ENCODE measurements around the gene SIPA1L3.

The SIPA1L3 gene

DNA sequence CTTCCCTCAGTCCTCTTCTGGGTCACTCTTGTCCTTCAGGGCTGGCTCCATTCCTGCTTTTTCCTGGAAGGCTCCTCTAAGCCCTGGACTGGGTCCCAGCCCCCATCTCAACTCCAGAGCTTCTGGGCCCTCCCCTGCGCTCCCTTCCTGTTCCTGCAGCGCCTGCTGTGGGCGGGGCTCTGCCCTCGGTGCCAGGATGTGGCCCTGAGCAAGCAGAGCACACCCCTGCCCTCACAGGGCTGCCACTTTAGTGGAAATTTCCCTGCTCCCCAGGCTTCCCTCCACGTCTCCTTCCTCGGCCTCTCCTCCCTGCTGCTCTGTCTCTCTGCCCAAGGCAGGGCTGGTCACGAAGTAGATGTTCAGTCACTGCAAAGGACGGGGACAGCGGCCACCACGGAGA, 288.2 kb downstream of the SIPA1L3 start:
- no peak overlapping the region for H3K4me3 ChIP-seq (ENCODE audit: low read length)
- no peak for TF ChIP-seq ZNF274 (IDR thresholded peaks at IDR 0.05; ENCODE audit: low read depth, low read length)

DNA sequence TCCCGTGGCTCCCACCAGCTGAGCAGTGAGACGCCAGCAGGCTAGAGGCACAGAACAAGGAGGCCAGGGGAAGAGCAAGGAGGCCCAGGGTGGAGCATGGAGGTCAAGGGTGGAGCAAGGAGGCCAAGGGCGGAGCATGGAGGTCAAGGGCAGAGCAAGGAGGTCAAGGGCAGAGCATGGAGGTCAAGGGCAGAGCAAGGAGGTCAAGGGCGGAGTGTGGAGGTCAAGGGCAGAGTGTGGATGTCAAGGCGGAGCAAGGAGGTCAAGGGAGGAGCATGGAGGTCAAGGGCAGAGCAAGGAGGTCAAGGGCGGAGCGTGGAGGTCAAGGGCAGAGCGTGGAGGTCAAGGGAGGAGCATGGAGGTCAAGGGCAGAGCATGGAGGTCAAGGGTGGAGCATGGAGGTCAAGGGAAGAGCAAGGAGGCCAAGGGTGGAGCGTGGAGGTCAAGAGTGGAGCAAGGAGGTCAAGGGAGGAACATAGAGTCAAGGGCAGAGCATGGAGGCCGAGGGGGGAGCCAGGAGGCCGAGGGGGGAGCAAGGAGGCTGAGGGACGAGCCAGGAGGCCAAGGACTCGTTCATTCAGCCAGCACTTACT, 289.3 kb downstream of the SIPA1L3 start:
- no peak for TF ChIP-seq ZNF274 (IDR thresholded peaks at IDR 0.05; ENCODE audit: low read depth, low read length)
- H3K4me3 ChIP-seq (ENCODE audit: low read length): no peak overlapping the region

DNA sequence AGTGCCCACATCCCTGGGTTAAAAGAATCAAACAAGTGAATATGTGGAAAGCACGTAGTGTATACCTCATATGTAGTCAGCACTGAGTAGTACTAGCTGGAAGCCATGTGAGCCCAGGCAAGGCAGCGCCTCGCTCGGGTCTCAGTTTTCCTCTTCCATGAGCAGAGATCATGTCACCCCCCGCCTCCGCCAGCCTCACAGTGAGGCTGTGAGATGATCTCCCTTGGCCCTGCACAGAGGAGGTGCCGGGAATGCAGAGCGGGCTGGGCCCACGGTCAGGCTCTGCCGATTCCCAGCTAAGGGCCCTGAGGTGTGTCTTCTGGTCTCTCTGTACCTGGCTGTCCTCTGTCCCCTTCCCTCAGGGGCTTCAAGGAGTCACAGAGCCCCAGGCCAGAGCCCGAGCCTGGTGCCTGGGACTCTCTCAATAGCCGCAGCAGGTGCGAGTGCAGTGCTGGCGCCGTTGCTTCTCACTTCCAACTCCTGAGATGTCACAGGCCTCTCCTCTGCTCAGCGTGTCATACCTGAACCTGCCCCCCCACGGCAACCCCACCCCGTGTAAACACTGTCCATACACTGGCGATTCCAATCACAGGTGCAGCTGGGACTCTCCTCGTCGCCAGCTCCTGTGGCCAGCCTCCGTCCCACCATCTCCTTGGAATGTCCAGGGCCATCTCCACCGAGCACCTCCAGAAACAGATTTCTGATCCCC, 290.1 kb downstream of the SIPA1L3 start:
- no peak for TF ChIP-seq ZNF274 (IDR thresholded peaks at IDR 0.05; ENCODE audit: low read depth, low read length)

DNA sequence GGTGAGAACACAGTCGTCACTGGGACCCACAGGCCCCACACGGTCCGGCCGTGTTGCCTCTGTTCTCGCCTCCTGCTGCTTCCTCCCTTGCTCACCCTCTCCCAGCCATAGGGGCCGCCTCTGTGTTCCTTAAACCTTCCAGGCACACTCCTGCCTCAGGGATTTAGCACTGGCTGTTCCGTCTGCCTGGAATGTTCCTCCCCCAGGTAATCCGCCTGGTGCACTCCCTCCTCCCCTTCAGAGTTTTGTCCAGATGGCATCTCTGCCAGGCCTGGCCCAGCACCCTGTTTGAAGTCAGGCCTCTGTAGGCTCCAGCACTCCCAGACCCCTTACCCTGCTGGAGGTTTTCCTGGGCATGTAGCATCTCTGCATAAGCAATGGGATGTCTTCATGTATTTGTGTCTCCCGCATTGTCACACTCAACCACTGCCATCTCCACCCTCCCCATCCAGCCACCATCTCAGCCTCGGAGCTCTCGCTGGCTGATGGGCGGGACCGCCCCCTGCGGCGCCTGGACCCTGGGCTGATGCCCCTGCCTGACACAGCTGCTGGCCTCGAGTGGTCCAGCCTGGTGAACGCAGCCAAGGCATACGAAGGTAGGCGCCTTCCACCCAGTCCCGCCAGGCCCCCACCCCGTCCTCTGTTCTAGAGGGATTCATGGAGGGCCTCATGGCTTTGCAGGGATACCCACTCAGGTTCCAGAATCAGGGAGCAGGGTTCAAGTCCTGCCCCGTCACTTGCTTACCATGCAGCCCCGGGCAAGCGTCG, 291.1 kb downstream of the SIPA1L3 start:
- TF ChIP-seq ZNF274 (IDR thresholded peaks at IDR 0.05; ENCODE audit: low read depth, low read length): no peak
- H3K4me3 ChIP-seq (ENCODE audit: low read length): no peak overlapping the region

More for the DNA sequence above, 290.1 kb downstream of the SIPA1L3 start:
- H3K4me3 ChIP-seq (ENCODE audit: low read length): no peak overlapping the region

DNA sequence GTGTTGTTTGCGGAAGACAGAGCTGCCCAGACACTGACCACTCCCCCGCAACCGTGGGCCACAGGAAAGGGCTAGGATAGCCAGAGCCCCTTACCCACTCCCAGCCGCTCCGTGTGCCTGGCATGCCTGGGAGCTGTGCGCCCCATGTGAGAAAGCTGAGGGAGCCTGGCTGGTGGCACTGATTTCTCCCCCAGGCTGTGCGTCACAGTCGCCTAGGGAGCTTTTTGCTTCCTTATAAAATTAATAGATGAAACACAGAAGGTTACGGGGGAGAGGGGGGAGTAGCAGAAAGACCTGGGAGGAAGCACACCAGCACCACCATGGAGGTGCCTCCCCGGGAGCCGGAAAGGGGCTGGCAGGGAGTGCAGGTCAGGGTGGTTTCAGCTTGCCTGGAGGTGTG, 292.3 kb downstream of the SIPA1L3 start:
- no peak for TF ChIP-seq ZNF274 (IDR thresholded peaks at IDR 0.05; ENCODE audit: low read depth, low read length)

DNA sequence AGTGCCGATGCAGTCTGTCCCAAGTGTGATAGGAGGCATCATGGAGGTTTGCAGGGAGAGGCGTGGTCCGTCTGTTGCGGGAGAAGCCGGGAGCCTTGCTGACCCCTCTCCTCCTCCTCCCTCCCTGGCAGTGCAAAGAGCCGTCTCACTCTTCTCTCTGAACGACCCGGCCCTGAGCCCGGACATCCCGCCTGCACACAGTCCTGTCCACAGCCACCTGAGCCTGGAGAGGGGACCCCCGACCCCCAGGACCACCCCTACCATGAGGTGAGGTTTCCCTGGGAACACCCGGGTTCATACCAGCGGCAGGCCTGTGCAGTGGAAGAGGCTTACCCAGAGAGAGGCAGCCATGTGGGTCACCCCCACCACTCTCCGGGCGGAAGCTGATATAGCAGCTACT, 294.7 kb downstream of the SIPA1L3 start:
- no peak overlapping the region for H3K4me3 ChIP-seq (ENCODE audit: low read length)
- no peak for TF ChIP-seq ZNF274 (IDR thresholded peaks at IDR 0.05; ENCODE audit: low read depth, low read length)

More for the DNA sequence above, 292.3 kb downstream of the SIPA1L3 start:
- H3K4me3 ChIP-seq (ENCODE audit: low read length): no peak overlapping the region

DNA sequence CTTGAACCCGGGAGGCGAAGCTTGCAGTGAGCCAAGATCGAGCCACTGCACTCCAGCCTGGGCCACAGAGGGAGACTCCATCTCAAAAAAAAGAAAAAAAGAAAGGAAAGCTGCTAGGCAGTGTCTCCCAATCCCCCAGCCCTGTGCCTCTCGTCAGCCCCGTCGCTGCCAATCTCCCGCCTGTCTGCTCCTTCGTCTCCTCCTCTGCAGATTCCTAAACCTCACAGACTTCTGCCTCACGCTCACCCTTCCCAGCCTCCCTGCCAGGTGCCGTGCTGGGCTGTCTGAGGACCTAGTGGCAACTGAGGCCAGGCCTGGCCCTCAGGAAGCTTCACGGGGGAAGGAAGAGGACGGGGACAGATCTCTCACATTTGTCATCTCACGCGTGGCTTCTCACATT, 295.5 kb downstream of the SIPA1L3 start:
- no peak overlapping the region for H3K4me3 ChIP-seq (ENCODE audit: low read length)
- no peak for TF ChIP-seq ZNF274 (IDR thresholded peaks at IDR 0.05; ENCODE audit: low read depth, low read length)

DNA sequence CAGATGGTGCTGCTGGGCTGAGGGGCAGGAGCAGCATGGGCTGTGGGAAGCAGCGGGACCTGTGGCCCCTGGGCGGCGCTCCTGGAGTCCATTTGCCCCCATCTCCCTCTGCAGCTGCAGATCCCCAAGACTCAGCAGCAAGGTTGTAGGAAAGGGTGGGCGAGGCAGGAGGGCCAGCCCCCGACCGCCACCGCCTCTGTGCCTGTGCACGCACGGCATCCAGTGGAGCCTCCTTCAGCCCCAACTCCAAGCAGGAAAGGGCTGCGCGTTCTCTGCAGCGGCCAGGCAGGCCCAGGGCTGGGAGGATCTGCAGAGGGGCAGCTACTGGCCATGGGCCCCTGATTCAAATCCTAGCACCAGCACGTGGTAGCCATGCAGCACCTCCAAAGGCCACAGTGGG, 296.2 kb downstream of the SIPA1L3 start:
- TF ChIP-seq ZNF274 (IDR thresholded peaks at IDR 0.05; ENCODE audit: low read depth, low read length): no peak
- no peak overlapping the region for H3K4me3 ChIP-seq (ENCODE audit: low read length)

DNA sequence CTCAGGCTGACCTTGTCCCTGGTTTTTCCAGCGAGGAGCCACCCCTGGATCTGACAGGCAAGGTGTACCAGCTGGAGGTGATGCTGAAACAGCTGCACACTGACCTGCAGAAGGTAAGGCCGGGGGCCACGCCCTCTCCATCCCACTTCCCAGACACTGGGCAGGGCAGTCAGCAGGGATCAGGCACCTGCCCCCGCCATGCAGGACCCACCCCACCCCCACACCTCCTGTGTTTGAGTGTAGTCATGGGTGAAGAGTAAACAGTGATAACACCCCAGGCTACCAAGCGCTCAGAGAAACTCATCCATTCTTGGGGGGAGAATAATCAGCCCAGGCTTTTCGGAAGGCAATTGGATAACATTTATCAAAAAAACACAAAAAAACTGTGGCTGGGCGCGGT, 297.1 kb downstream of the SIPA1L3 start:
- TF ChIP-seq ZNF274 (IDR thresholded peaks at IDR 0.05; ENCODE audit: low read depth, low read length): no peak
- no peak overlapping the region for H3K4me3 ChIP-seq (ENCODE audit: low read length)

DNA sequence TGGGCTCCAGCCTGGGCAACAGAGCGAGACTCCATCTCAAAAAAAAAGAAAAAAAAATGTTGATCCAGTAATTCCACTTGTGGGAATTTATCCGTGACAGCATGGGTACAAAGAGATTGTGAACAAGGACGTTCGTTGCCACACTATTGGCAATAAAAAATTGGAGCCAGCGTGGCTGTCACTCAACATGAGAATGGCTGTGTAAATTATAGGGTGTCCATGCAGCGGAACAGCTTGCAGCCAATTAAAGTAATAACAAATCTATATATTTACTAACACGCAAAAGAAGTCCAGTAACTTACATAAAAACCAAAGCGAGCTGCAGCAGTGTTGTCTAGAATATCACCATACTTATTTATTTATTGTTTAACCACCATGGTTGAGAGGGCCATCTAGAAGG, 297.7 kb downstream of the SIPA1L3 start:
- no peak for TF ChIP-seq ZNF274 (IDR thresholded peaks at IDR 0.05; ENCODE audit: low read depth, low read length)
- H3K4me3 ChIP-seq (ENCODE audit: low read length): no peak overlapping the region

DNA sequence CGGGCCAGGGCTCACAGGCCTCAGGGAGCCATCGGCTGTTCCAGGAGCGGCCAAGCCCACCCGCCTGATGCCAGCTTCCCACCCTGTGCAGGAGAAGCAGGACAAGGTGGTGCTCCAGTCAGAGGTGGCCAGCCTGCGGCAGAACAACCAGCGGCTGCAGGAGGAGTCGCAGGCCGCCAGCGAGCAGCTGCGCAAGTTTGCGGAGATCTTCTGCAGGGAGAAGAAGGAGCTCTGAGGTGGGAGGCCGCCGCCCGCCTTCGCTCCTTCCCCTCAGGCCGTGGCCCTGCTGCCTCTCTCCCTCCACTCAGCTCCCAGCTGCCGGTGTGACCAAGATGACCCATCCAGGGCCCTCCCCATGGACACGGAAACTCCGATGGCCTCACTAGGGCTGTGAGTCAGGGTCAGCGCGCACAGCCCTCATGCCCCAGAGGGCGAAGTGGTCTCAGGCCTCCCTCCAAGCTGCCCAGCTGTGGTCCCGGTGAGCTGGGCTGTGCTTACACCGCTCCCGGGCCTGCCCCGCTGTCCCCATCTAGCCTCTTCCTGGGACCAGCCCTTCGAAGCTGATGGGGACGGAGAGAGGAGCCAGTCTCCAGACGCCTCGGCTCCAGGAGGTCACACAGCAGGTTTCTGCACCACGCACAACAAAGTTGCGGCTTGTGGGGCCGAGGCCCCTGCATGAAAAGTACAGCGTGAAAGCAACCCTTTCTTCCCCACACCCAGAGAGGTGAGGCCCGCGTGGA, 299.2 kb downstream of the SIPA1L3 start:
- TF ChIP-seq ZNF274 (IDR thresholded peaks at IDR 0.05; ENCODE audit: low read depth, low read length): no peak
- H3K4me3 ChIP-seq (ENCODE audit: low read length): no peak overlapping the region

DNA sequence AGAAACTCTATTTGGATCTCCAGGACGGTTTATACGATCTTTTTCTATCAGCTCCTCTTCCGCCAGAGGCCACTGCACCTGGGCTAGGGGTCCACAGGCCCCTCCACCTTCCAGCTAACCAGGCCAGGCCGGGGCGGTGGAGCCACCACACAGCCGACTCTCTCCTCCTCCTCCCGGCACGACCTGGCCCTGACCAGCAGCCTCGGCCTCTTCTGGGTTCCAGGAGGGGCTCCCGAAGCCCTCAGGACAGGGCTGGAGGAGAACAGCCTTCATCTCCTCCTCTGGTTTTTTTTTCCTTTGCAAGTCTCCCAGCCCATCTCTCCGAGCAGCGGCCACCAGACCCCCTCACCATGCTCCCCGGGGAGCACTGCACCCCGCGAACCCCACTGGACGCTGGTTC, 299.9 kb downstream of the SIPA1L3 start:
- no peak overlapping the region for H3K4me3 ChIP-seq (ENCODE audit: low read length)
- TF ChIP-seq ZNF274 (IDR thresholded peaks at IDR 0.05; ENCODE audit: low read depth, low read length): no peak

DNA sequence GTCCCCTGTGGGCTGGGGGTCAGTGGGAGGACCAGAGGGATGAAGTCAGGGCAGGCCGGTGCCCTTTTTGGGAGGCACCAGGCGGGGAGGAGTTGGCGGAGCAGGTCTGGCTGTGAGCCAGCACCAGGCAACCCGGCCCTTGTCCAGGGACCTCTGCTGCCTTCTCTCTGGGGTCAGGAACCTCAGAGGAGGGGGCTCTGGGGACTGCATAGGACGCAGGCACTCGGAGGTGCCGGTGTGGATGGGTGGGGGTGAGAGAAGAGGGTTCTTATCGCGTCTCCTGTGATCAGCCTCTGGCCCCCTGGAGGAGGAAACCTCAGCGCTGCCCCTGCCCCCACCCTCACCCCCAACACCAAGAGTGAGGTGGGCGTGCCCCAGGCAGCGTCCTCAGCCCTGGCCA, 300.5 kb downstream of the SIPA1L3 start:
- H3K4me3 ChIP-seq (ENCODE audit: low read length): no peak overlapping the region
- no peak for TF ChIP-seq ZNF274 (IDR thresholded peaks at IDR 0.05; ENCODE audit: low read depth, low read length)

DNA sequence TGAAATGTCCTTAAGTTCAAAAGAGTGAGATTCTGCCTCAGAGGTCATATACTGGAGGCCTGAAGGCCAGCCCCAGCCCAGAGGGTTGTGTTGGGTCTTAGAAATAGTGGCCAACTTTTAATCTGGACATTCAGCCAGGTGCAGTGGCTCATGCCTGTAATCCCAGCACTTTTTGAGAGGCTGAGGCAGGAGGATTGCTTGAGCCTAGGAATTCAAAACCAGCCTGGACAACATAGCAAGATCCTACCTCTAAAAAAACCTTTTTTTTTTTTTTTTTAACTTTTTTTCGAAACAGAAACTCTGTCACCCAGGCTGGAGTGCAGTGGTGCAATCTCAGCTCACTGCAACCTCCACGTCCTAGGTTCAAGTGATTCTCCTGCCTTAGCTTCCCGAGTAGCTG, 301.6 kb downstream of the SIPA1L3 start:
- no peak for TF ChIP-seq ZNF274 (IDR thresholded peaks at IDR 0.05; ENCODE audit: low read depth, low read length)
- no peak overlapping the region for H3K4me3 ChIP-seq (ENCODE audit: low read length)
